ENCODE results near the gene PYCR2.

GRCh38 chr1:225892307-225892706, 31.7 kb downstream of the PYCR2 start:
- TF ChIP-seq POLR2A (IDR thresholded peaks at IDR 0.05), result no peak
- no peak for TF ChIP-seq CTCF (IDR thresholded peaks at IDR 0.05)
- TF ChIP-seq POLR2AphosphoS5 (IDR thresholded peaks at IDR 0.05), result no peak
- no peak for TF ChIP-seq EP300 (IDR thresholded peaks at IDR 0.05)

Data from suprapubic skin (tissue), 4 donors.